A549 (cell line): ENCODE measurements around the gene OCIAD2.

Experiments used
- HOXA7 ChIP-seq: fragments of 250-450 bp; sonication (Bioruptor Pico); IDR thresholded peaks from 2 replicates; pipeline ENCODE4 v1.5.0; 2020; ENCODE audit warnings: mild to moderate bottlenecking, moderate library complexity
- POLR2A ChIP-seq: IDR thresholded peaks from 2 replicates; pipeline ENCODE4 v1.6.1; 2012; ENCODE audit warnings: mild to moderate bottlenecking, low read length
- RNF2 ChIP-seq: fragments of 200-600 bp; sonication (generic); IDR thresholded peaks from 2 replicates; pipeline ENCODE4 v1.6.1; 2016; ENCODE audit warnings: low read depth, mild to moderate bottlenecking, antibody characterized with exemption, moderate library complexity, borderline replicate concordance
- TF ChIP-seq, protein P1 (sequence below): fragments of >200 bp; sonication (Bioruptor Twin); formaldehyde crosslinking; IDR thresholded peaks from 3 replicates; pipeline ENCODE4 v1.5.1; 2016

DNA sequence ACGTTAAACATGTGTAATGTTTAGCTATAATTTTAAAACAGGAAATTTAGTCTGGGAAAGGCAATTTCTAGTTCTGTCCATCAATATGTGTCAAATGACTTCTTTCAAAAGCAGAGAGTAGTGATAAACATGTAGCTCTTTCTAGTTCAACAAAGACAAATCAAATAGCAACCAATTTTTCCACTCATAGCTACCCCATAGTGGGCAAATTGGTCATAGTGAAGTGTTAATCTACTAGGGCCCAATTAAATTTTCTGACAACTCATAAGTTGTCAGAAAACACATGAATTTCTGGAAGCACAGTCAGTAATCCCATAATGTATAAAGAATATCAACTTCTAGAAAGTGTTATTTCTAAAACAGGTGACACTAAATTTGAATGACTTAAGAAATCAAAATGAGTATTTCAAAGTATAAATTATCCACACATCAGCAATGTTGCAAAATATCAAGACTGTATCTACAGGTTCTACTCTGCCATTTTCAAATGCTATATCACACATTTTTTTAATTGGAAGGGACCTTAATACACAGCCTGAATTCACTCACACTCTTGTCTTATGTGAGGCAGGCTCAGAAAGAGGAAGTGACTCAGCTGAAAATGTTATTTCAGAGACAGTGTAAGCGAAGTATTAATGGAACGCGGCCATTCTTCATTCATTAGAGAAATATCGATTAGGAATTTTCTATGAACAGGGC is 7.7 kb downstream of the OCIAD2 start:
- TF ChIP-seq POLR2A (no peak), RNF2 (no peak), HOXA7 (CRISPR knock-in tag) (no peak)
- TF ChIP-seq, protein P1, sequence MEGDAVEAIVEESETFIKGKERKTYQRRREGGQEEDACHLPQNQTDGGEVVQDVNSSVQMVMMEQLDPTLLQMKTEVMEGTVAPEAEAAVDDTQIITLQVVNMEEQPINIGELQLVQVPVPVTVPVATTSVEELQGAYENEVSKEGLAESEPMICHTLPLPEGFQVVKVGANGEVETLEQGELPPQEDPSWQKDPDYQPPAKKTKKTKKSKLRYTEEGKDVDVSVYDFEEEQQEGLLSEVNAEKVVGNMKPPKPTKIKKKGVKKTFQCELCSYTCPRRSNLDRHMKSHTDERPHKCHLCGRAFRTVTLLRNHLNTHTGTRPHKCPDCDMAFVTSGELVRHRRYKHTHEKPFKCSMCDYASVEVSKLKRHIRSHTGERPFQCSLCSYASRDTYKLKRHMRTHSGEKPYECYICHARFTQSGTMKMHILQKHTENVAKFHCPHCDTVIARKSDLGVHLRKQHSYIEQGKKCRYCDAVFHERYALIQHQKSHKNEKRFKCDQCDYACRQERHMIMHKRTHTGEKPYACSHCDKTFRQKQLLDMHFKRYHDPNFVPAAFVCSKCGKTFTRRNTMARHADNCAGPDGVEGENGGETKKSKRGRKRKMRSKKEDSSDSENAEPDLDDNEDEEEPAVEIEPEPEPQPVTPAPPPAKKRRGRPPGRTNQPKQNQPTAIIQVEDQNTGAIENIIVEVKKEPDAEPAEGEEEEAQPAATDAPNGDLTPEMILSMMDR = no peak
